ENCODE data around the gene LARGE1.

Gene LARGE1

GRCh38 chr22:33837826-33838225 is 82.5 kb downstream of the LARGE1 start:
- TF ChIP-seq TEAD4 (IDR thresholded peaks at IDR 0.05) (no peak), CEBPB (IDR thresholded peaks at IDR 0.05) (no peak), TCF12 (IDR thresholded peaks at IDR 0.05; ENCODE audit: low read depth) (no peak), RAD21 (IDR thresholded peaks at IDR 0.05; ENCODE audit: low read depth) (no peak), EP300 (IDR thresholded peaks at IDR 0.05; ENCODE audit: borderline replicate concordance) (no peak), REST (IDR thresholded peaks at IDR 0.05; ENCODE audit: low read depth) (no peak), EGR1 (IDR thresholded peaks at IDR 0.05) (no peak), MAX (IDR thresholded peaks at IDR 0.05) (no peak), NFIC (IDR thresholded peaks at IDR 0.05) (no peak), YY1 (IDR thresholded peaks at IDR 0.05; ENCODE audit: low read depth) (no peak), USF1 (IDR thresholded peaks at IDR 0.05) (no peak), CREB1 (IDR thresholded peaks at IDR 0.05; ENCODE audit: low read depth) (no peak), ZBTB7A (IDR thresholded peaks at IDR 0.05; ENCODE audit: low read depth) (no peak), TAF1 (IDR thresholded peaks at IDR 0.05; ENCODE audit: low read depth) (no peak), FOXM1 (IDR thresholded peaks at IDR 0.05; ENCODE audit: borderline replicate concordance, low read depth) (no peak)

GRCh38 chr22:33835265-33835664 is 85.0 kb downstream of the LARGE1 start:
- TF ChIP-seq CREB1 (IDR thresholded peaks at IDR 0.05; ENCODE audit: low read depth), result no peak
- no peak for TF ChIP-seq USF1 (IDR thresholded peaks at IDR 0.05)
- no peak for TF ChIP-seq CEBPB (IDR thresholded peaks at IDR 0.05)
- TF ChIP-seq YY1 (IDR thresholded peaks at IDR 0.05; ENCODE audit: low read depth), result no peak
- TF ChIP-seq NFIC (IDR thresholded peaks at IDR 0.05), result no peak
- no peak for TF ChIP-seq TAF1 (IDR thresholded peaks at IDR 0.05; ENCODE audit: low read depth)
- TF ChIP-seq RAD21 (IDR thresholded peaks at IDR 0.05; ENCODE audit: low read depth), result no peak

- TF ChIP-seq TCF12 (IDR thresholded peaks at IDR 0.05; ENCODE audit: low read depth) (no peak), REST (IDR thresholded peaks at IDR 0.05; ENCODE audit: low read depth) (no peak), MAX (IDR thresholded peaks at IDR 0.05) (no peak), EGR1 (IDR thresholded peaks at IDR 0.05) (no peak), FOXM1 (IDR thresholded peaks at IDR 0.05; ENCODE audit: borderline replicate concordance, low read depth) (no peak), CREB1 (IDR thresholded peaks at IDR 0.05; ENCODE audit: low read depth) (no peak), YY1 (IDR thresholded peaks at IDR 0.05; ENCODE audit: low read depth) (no peak), RAD21 (IDR thresholded peaks at IDR 0.05; ENCODE audit: low read depth) (no peak), ZBTB7A (IDR thresholded peaks at IDR 0.05; ENCODE audit: low read depth) (no peak), CEBPB (IDR thresholded peaks at IDR 0.05) (no peak), TAF1 (IDR thresholded peaks at IDR 0.05; ENCODE audit: low read depth) (no peak), TEAD4 (IDR thresholded peaks at IDR 0.05) (no peak), NFIC (IDR thresholded peaks at IDR 0.05) (no peak), EP300 (IDR thresholded peaks at IDR 0.05; ENCODE audit: borderline replicate concordance) (no peak), USF1 (IDR thresholded peaks at IDR 0.05) (no peak)
These were observed 87.6 kb downstream of the LARGE1 start for GRCh38 chr22:33832558-33833151.

- no peak for TF ChIP-seq TAF1 (IDR thresholded peaks at IDR 0.05; ENCODE audit: low read depth)
- TF ChIP-seq TCF12 (IDR thresholded peaks at IDR 0.05; ENCODE audit: low read depth), result no peak
- no peak for TF ChIP-seq YY1 (IDR thresholded peaks at IDR 0.05; ENCODE audit: low read depth)
- TF ChIP-seq EP300 (IDR thresholded peaks at IDR 0.05; ENCODE audit: borderline replicate concordance), result no peak
- no peak for TF ChIP-seq CEBPB (IDR thresholded peaks at IDR 0.05)
- TF ChIP-seq ZBTB7A (IDR thresholded peaks at IDR 0.05; ENCODE audit: low read depth), result no peak
- no peak for TF ChIP-seq FOXM1 (IDR thresholded peaks at IDR 0.05; ENCODE audit: borderline replicate concordance, low read depth)
These were observed 88.6 kb downstream of the LARGE1 start for GRCh38 chr22:33831651-33832050.

- TF ChIP-seq ZBTB7A (IDR thresholded peaks at IDR 0.05; ENCODE audit: low read depth), result no peak
- TF ChIP-seq RAD21 (IDR thresholded peaks at IDR 0.05; ENCODE audit: low read depth), result no peak
- TF ChIP-seq CREB1 (IDR thresholded peaks at IDR 0.05; ENCODE audit: low read depth), result no peak
- no peak for TF ChIP-seq TCF12 (IDR thresholded peaks at IDR 0.05; ENCODE audit: low read depth)
These were observed 89.1 kb downstream of the LARGE1 start for GRCh38 chr22:33831207-33831606.
